NCI-H2227 (cell line): Measurements from ENCODE around the gene CDK14.
A peak's percentile ranks its signal among the peaks of the same experiment; 100 is the strongest.

ENCODE experiments used
- DNase-seq: peaks from one replicate; lab custom pipeline; 2025; ENCODE audit not compliant: unreplicated experiment; lab: John Stamatoyannopoulos, UW

Gene CDK14

DNA sequence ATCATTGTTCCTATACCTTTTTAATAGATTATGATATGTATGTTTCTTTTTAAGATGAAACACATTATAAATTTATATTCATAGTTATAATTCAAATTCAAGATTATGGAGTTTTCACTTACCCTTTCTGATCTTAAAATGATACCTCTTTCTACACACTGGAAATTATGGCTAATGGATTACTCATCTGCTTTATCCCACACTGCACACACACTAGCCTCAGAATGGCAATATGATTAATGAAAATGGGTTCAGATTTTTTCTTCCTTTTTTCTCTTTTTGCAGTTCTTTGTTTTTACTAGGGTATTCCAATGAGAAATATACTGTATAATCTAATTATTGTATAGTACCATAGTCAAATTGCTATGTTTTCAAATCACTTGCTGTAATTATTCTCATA is 585.8 kb downstream of the CDK14 start:
- no peak for DNase-seq

DNA sequence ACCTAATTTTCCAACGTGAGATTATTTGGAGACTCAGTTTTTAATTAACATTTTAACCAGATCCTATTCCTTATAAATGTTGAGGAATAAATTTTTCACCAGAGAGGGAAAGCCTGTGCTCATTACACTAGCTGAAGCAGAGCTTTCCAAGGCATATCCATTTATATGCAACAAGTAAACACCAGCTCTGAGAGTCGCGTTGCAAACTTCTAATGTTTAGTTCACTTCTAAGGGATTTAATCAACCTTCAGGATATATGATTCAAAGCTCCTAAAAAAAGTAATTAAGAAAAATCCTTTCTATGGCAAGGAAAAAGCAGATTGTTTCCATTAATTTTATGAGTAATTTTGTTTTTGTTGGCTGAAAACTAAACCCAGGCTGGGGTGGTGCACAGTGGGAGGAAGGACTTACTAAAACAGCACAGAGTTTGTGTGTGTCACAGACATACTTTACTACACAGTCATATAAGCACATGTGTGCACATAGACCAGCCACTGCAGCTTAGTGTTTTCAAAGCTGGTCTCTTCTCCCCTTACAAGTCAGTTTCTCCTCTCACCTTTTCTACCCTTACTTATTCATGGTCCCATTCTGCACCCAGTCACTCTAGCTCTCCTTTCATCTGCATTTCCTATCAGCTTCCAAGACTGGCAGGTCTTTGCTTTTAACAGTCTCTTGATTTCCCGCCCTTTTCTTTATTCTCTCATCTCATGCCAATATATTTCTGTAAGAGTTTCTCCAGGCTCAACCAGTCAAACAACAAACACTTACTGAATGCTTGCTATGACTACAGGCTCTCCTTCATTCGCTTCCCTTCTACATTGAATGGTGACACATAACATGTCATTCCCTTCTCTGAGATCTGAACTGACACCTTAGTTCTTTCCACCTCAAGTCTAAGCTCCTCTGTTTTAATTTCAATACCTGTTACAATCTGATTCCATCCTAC is 587.0 kb downstream of the CDK14 start:
- no peak for DNase-seq

DNA sequence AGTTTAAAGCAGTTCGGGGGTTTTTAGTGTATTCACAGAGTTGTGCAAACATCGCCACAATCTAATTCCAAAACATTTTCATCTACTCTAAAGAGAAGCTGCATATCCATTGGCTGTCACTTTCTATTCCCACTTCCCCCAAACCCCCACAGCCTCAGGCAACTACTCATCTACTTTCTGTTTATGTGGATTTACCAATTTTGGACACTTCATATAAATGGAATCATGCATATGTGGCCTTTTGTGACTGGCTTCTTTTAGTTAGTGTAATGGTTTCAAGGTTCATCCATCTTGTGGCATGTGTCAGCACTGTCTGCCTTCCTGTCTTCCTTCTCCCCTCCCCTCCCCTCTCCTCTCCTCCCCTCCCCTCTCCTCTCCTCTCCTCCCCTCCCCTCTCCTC is 589.6 kb downstream of the CDK14 start:
- DNase-seq = no peak

DNA sequence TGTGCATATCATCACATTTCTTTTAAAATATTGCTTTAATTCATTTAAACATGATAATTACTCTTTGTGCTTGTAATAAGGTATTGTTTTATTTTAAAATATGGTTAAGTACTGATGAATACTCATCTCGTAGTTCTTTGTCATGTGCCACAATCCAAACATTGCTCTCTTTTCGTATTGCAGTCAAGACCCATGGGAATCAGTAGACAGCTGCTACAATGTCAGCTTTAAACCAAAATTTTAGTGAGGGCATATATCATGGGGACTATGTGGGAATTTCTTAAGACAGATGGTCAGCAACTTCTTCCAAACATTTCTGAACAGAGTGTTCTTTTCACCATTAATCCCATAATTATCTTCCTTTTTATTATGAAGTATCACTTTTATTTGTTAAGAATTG is 590.9 kb downstream of the CDK14 start:
- no peak for DNase-seq

DNA sequence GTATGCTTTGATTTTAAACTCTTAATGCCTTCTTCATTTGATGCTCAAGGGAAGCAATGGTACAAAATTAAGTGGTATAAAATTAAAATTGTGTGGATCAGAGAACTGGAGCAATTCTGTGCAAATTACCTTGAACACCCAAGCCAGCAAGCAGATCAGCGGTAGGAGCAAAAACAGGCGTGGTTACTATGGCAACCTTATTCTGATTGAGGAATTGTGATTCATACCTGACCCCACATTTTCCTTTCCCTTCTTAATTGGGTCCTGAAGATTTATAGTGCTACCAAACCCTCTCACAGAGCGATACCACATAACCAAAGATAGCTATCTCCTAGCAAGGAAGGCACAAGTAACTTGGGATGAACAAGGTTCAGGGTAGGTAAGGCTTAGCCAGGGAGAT is 595.6 kb downstream of the CDK14 start:
- DNase-seq = peak; percentile 10

DNA sequence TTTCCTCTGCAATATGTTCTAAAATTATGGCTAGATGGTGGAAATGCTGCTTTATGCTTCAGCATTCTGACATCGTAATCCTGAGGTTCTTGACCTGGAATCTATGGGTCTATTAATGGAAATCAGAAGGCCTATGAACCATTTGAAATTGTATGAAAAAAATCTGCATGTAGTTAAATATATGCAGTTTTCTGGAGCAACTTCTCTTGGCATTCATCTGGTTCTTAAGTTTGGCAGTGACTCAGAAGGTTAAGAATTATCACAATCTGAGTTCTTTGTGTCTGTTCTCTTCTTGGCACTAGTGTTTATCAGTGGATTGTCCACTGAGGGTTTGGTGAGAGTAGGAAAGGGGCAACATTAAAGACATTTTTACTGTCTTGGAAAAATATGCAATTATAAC is 597.0 kb downstream of the CDK14 start:
- no peak for DNase-seq

DNA sequence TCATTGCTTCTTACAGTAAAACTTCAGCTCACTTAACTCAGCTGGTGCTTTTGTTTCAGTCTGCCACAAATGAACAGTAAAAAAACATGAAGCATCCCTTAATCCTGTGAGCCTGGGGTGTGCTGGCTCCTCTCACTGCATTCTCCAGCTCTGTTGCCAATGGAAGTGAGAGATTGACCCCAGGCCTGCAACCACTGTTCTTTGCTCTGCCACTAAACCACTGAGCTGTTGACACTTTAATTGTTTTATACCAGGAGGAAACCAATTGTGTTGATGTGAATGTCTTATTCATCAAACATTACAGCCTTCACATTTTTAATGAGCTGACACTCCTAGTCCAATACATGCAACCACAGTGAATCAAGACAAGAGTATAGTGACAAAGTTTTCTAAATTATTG is 598.7 kb downstream of the CDK14 start:
- no peak for DNase-seq

DNA sequence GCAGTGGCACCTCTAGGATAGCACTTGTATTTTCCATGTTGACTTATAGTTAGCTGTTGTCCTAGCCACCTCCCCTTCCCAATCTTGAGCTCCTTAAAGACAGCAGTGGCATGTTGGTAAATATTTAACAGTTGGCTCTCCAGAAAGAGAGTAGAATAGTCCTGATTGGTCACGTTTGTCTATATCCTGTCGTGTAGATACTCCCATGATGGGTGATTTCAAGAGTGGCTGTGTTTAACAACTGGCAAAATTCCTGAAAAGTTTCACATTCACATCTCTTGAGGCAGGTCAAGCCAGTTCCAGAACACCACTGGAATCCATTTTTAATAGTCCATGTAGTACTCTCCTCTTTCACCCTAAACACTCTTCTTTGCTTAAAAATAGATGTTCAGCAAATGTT is 599.9 kb downstream of the CDK14 start:
- no peak for DNase-seq

DNA sequence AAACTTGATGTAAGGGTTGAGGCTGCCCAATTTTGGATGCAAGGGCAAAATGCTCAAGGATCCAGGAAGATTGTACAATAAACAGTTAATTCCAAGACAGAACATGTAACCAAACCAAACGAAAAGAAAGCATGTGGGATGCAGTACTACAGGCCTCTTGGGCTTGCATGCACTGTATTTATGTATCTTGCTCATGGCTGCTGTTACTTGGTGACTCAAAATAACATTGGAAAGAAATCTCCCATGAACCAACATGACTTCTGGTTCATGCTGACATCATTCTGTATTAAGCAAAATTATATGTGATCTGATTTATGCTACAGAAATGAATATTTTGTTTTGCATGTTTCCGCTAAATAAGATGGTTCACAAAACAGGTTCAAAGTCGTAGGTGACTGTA is 602.2 kb downstream of the CDK14 start:
- no peak for DNase-seq

DNA sequence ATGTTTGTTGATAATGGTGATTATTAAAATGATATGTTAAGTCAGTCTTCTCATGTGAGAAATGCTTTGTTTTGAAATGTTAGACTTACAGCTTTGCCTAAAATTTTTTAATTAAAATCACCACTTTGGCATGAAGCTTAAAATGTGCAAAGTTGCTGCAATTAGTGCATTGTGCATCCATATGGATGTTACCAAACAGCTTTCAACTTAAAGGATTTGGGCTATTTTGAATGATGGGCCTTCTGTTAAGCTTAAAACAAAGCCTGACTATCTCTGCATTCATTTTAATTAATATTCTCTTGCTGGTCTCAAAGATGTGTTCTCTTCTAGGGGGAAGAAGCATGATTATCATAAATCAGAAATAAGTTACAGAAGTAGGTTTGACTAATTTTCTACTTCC is 603.5 kb downstream of the CDK14 start:
- DNase-seq = no peak

DNA sequence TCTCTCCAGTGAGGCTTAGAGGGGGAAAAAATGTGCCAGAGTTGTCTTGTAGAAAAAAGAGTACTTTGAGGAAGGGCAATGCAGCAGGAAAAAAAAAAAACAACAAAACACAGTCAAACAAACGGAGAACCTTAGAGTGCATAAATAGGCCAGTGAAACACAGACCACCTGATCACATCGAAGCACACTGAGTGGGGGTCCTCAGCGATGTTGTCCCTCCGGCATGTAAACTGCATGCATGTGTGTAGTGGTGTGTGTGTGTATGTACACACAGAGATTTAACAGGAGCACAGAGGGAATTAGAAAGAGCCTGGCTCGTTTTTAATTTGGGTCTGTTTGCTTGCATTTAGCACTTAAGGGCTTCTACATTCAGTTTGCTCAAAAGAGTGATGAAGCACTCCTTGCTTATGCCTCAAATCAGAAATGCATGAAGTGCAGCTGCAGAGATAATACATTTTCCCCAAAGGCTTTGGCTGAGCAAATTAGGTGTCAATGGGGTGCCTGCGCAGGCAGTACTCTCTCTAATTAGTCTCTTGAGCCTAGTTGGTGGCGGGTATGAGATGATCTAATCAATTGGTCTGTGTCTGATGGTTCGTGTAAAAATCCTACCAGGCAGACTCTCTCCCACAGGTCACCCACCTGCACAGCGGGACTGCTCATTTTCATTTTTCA is 605.5 kb downstream of the CDK14 start:
- DNase-seq = peak; percentile 46

DNA sequence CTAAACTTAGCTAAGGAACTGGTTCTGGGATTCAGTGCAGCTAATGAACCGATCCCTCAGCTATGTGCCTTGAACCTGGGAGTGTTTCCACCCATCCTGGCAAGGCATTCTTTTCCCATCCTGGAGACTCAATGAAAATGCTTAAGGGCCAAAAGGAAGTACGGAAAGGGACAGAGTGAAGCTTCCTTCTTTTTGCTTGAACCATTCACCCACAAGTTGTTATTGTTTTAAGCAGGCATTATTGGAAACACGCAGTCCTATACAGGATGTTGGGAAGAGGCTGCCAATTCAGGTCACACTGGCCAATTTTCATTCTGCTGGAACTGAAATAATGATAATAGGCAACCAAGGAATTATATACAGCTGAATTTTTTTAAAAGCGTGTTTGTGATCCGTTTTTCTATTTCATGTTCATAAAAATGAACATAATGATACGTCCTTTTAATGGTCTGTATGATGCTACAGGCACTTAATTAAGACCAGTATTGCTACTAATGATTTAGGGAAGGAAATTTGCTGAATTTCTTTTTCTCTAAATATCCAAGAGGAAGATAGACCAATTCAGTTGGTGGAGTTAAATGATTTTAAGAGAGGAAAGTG is 610.3 kb downstream of the CDK14 start:
- DNase-seq = no peak

DNA sequence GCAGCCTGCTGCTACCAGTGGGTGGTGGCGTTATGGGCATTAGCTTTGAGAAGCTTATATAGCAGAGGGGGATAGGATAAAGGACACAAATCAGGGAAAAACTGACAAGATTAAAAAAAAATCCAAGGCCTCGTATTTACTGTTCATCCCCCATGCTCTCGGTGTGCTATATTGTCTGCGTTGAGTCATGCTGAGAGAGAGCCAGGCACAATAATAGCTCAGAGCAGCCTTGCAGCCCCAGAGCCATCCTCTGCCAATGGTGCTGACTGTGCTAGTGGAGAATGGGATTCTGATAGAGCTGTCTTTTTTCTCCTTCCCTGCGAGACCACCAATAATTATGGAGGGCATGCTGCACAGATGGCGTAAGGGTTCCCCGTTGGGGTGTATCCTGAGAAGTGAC is 616.5 kb downstream of the CDK14 start:
- DNase-seq = peak; percentile 74

DNA sequence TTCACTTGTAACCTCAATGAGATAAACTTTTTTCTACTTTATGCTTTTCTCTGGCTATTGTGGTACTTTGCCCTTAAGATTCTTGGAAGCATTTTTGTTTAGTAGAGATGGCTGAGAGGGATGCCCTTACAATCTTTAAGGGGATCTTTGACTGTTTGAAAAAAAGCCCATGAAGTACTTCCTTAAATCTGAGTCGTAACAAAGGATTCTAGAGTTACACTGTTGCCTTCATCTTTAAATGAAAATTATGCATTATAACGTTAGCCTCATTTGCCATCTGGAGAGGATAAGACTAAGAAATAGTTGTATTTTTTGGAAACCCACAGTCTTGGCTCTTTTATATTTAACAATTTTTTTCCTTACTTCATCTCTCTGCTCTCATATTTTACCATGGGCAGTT is 630.3 kb downstream of the CDK14 start:
- no peak for DNase-seq

DNA sequence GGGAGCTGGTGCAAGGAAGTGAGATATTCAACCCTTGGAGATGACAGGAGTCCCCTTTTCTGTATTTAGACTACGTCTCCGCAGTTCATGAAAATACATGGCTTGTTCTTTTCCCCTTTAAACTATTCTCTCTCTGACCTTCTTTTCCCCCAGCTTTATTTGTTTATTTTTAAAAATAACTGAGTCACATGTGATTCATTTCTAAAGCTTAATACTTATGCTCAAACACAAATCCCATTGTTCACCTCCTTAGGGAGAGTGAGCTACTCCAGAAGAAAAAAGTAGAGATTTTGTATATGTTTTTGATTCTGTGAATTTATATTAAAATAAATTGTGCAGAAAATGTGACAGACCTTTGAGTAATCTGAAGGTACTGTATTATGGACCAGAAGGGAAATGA is 632.2 kb downstream of the CDK14 start:
- no peak for DNase-seq

DNA sequence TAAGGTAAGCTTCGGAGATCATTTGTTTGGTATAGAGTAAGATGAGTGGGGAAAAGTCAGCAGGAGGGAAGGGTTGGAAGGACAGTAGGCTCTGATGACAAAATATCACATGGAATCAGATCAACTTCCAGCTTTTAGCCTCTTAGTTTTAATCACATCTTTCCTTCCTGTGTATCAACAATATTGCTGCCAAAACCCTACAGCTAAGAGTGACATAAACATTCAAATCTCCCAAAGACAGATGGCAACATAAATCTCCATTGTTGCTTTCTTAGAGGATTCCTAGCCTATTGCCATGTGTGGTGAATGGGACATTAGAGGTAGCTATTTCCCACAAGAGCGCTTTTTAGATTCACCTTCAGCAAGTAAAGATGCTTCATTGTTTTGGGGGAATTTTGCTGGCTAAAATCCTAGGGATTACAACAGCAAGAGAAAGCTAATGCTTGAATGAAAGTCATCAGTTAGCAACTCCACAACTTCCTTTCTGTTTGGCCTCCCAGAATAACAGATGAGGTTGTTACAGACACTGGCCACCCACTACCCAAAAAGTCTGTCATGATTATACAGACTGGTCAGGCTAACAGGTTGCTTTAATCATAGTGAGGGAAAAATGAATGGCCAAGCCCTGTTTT is 632.9 kb downstream of the CDK14 start:
- DNase-seq = no peak

DNA sequence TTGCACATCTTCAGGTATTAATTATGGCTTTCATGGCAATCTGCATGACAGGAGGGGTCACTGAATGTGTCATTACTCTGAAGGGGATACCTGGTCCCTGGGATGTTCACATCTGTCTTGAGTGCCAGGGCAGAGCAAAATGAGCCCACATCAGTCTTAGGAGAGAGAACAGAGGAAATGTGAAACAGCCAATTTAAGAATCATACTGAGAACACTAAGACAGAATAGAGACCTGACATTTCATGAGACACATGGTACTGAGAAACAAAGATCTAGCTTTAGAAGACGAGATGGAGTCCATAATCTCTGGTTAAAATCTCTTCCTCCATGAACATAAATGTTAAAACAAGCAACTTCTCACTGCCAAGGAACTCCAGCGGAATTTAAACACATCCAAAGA is 634.0 kb downstream of the CDK14 start:
- DNase-seq = no peak

DNA sequence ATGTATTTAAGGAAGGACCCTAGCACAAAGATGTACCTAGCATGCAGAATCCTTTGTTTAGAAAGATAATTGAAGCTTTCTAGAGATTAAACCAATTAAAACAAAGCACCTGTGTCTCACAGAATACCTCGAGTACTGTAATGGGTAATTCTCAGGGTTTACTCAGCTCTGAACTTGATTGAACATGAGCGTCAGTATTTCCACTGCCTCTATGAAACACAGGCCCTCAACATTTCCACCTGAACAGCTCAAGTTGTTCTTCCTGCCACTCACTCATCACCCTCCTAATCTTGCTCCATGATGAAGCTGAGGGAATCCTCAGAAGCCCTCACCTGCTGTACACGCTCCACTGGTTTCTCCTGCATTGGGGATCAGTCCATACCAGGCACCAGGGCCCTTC is 634.4 kb downstream of the CDK14 start:
- no peak for DNase-seq

DNA sequence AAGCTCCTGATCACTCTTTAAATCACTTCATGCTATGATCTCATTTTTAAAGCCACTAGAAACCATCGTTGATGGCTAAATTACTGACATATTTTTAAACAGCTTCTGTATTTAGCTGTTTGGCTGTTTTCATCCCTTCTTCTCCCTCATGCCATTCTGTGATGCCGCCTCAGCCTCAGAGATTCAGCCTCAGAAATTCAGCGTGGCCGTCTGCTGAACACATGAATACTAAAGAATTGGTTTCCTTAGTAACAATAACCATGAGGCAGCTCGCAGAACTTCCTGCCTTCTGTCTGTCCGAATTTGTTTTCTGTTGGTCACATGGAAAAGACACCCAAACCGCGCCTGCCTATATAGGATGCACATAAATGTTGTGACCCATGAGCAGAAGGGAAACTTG is 637.1 kb downstream of the CDK14 start:
- no peak for DNase-seq

DNA sequence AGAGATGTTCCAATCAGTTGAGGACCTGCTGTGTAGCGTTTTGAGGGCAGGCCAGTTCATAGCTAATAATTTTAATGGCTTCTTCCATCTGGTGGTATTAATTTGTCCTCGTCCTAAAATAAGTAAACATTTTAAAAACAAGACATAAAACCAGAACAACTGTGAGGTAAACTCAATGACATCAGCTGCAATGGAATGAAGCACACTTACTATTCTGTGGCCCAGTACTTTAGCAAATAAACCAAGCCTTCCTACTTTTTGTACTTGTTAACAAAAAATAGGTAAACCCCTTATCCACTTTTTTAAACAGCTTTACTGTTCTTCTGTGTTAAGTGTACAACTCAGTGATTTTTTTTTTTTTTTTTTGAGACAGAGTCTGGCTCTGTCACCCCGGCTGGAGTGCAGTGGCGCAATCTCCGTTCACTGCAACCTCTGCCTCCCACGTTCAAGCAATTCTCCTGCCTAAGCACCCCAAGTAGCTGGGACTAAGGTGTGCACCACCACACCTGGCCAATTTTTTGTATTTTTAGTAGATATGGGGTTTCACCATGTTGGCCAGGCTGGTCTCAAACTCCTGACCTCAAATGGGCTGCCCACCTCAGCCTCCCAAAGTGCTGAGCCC is 639.2 kb downstream of the CDK14 start:
- no peak for DNase-seq

DNA sequence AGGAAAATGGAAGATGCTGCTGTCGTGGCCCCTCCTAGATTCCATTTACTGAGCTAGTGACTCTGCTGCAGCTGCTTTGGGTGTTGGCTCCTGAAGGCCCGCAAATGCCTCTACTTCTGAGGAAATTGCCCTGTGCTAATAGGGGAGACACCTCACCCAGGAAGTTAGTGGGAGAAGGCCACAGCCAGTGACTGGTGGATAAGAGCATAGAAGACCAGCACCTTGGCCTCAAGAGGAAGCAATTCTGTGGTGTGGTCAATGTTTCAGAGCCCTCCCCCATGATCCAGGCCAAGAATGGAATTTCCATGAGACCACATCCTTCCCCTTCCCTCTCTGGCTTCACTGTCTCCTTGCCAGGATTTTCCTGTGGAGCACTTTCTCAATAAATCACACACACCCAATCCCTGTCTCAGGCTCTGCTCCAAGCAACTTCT is 643.1 kb downstream of the CDK14 start:
- no peak for DNase-seq
